T-helper 2 cell treated with Interferon-gamma antibody and Interleukin-4, amounts not matched to agents 5 μg/mL and 100 μg/mL, for 36 hours (primary cell): ENCODE data around the gene LRRC41.

Experiments
- DNase-seq: peaks from one replicate; pipeline ENCODE4 v3.0.0; 2021; ENCODE audit warnings: low spot score
- H3K27ac Mint-ChIP-seq: one replicate; pipeline ENCODE4 v1.8.0; 2021; ENCODE audit warnings: mild to moderate bottlenecking, mixed read lengths
- H3K27me3 Mint-ChIP-seq: one replicate; pipeline ENCODE4 v1.8.0; 2021; ENCODE audit warnings: low read depth, mixed read lengths
- H3K36me3 Mint-ChIP-seq: one replicate; pipeline ENCODE4 v1.8.0; 2021; ENCODE audit warnings: low read depth, mixed read lengths
- H3K4me1 Mint-ChIP-seq: one replicate; pipeline ENCODE4 v1.8.0; 2021; ENCODE audit warnings: low read depth, mixed read lengths
- H3K4me3 Mint-ChIP-seq: one replicate; pipeline ENCODE4 v1.8.0; 2022; ENCODE audit warnings: mild to moderate bottlenecking, moderate library complexity, mixed read lengths
- H3K9me3 Mint-ChIP-seq: one replicate; pipeline ENCODE4 v1.8.0; 2021; ENCODE audit warnings: mixed read lengths

LRRC41 gene

GRCh38 chr1:46285730-46286477 is 17.5 kb downstream of the LRRC41 start:
- DNase-seq: peak; percentile 14
- Mint-ChIP-seq H3K4me1 (peaks cover 20% of the 10 kb centered on the region), H3K4me3 (no peak overlapping the region), H3K9me3 (no peaks in the 10 kb centered on the region), H3K27ac (peak overlapping the region; percentile 62), H3K27me3 (no peaks in the 10 kb centered on the region), H3K36me3 (peaks cover 46% of the 10 kb centered on the region)

GRCh38 chr1:46284597-46285564 is 18.5 kb downstream of the LRRC41 start:
- no peak for DNase-seq
- peaks cover 20% of the 10 kb centered on the region for H3K4me1 Mint-ChIP-seq
- no peak overlapping the region for H3K27ac Mint-ChIP-seq
- no peak overlapping the region for H3K4me3 Mint-ChIP-seq
- no peaks in the 10 kb centered on the region for H3K27me3 Mint-ChIP-seq
- H3K9me3 Mint-ChIP-seq: no peaks in the 10 kb centered on the region
- H3K36me3 Mint-ChIP-seq: peaks cover 46% of the 10 kb centered on the region

GRCh38 chr1:46284058-46284457 is 19.4 kb downstream of the LRRC41 start:
- Mint-ChIP-seq H3K9me3 (no peaks in the 10 kb centered on the region), H3K4me1 (peaks cover 20% of the 10 kb centered on the region)
- DNase-seq: no peak

GRCh38 chr1:46281021-46281420 is 22.4 kb downstream of the LRRC41 start:
- H3K4me3 Mint-ChIP-seq: no peak overlapping the region
- no peaks in the 10 kb centered on the region for H3K9me3 Mint-ChIP-seq
- DNase-seq: no peak
- H3K36me3 Mint-ChIP-seq: peaks cover 41% of the 10 kb centered on the region
- no peaks in the 10 kb centered on the region for H3K27me3 Mint-ChIP-seq
- H3K27ac Mint-ChIP-seq: no peak overlapping the region
- H3K4me1 Mint-ChIP-seq: peaks cover 7% of the 10 kb centered on the region

More at GRCh38 chr1:46284058-46284457, 19.4 kb downstream of the LRRC41 start:
- Mint-ChIP-seq H3K27me3 (no peaks in the 10 kb centered on the region), H3K36me3 (peaks cover 41% of the 10 kb centered on the region), H3K4me3 (no peak overlapping the region), H3K27ac (no peak overlapping the region)

GRCh38 chr1:46280092-46280491 is 23.3 kb downstream of the LRRC41 start:
- no peak for DNase-seq
- Mint-ChIP-seq H3K36me3 (peaks cover 48% of the 10 kb centered on the region), H3K27ac (no peak overlapping the region), H3K4me1 (peaks cover 3% of the 10 kb centered on the region), H3K9me3 (no peaks in the 10 kb centered on the region), H3K4me3 (no peak overlapping the region), H3K27me3 (no peaks in the 10 kb centered on the region)

GRCh38 chr1:46278807-46279206 is 24.6 kb downstream of the LRRC41 start:
- H3K36me3 Mint-ChIP-seq: peaks cover 49% of the 10 kb centered on the region
- H3K27me3 Mint-ChIP-seq: no peaks in the 10 kb centered on the region
- DNase-seq: no peak
- no peak overlapping the region for H3K4me3 Mint-ChIP-seq
- no peaks in the 10 kb centered on the region for H3K4me1 Mint-ChIP-seq
- H3K9me3 Mint-ChIP-seq: no peaks in the 10 kb centered on the region
- no peak overlapping the region for H3K27ac Mint-ChIP-seq

- Mint-ChIP-seq H3K4me3 (no peak overlapping the region), H3K36me3 (peaks cover 49% of the 10 kb centered on the region), H3K9me3 (no peaks in the 10 kb centered on the region), H3K27ac (no peak overlapping the region), H3K4me1 (no peaks in the 10 kb centered on the region), H3K27me3 (no peaks in the 10 kb centered on the region)
- no peak for DNase-seq
These were observed 25.6 kb downstream of the LRRC41 start for GRCh38 chr1:46277658-46278373.

GRCh38 chr1:46275030-46275337 is 28.4 kb downstream of the LRRC41 start:
- H3K9me3 Mint-ChIP-seq: no peaks in the 10 kb centered on the region
- no peak for DNase-seq
- H3K27me3 Mint-ChIP-seq: no peaks in the 10 kb centered on the region
- peaks cover 54% of the 10 kb centered on the region for H3K36me3 Mint-ChIP-seq
- no peaks in the 10 kb centered on the region for H3K4me1 Mint-ChIP-seq
- H3K27ac Mint-ChIP-seq: no peak overlapping the region
- H3K4me3 Mint-ChIP-seq: no peak overlapping the region

GRCh38 chr1:46274225-46275029 is 29.0 kb downstream of the LRRC41 start:
- H3K27me3 Mint-ChIP-seq: no peaks in the 10 kb centered on the region
- H3K27ac Mint-ChIP-seq: no peak overlapping the region
- no peaks in the 10 kb centered on the region for H3K4me1 Mint-ChIP-seq
- no peaks in the 10 kb centered on the region for H3K9me3 Mint-ChIP-seq
- H3K36me3 Mint-ChIP-seq: peaks cover 57% of the 10 kb centered on the region
- H3K4me3 Mint-ChIP-seq: no peak overlapping the region
- DNase-seq: no peak

- H3K36me3 Mint-ChIP-seq: peaks cover 56% of the 10 kb centered on the region
- H3K9me3 Mint-ChIP-seq: no peaks in the 10 kb centered on the region
- no peak overlapping the region for H3K4me3 Mint-ChIP-seq
These were observed 34.8 kb downstream of the LRRC41 start for GRCh38 chr1:46268578-46268977.

GRCh38 chr1:46263146-46263545 is 40.3 kb downstream of the LRRC41 start:
- no peaks in the 10 kb centered on the region for H3K27me3 Mint-ChIP-seq
- H3K27ac Mint-ChIP-seq: no peak overlapping the region
- peaks cover 60% of the 10 kb centered on the region for H3K36me3 Mint-ChIP-seq
- no peak for DNase-seq
- no peaks in the 10 kb centered on the region for H3K4me1 Mint-ChIP-seq
- H3K4me3 Mint-ChIP-seq: no peak overlapping the region
- H3K9me3 Mint-ChIP-seq: no peaks in the 10 kb centered on the region

More at GRCh38 chr1:46268578-46268977, 34.8 kb downstream of the LRRC41 start:
- Mint-ChIP-seq H3K27ac (no peak overlapping the region), H3K4me1 (no peaks in the 10 kb centered on the region), H3K27me3 (no peaks in the 10 kb centered on the region)
- no peak for DNase-seq

GRCh38 chr1:46262508-46262907 is 40.9 kb downstream of the LRRC41 start:
- Mint-ChIP-seq H3K4me3 (no peak overlapping the region), H3K27me3 (no peaks in the 10 kb centered on the region), H3K27ac (no peak overlapping the region), H3K9me3 (no peaks in the 10 kb centered on the region), H3K36me3 (peaks cover 61% of the 10 kb centered on the region), H3K4me1 (no peaks in the 10 kb centered on the region)
- no peak for DNase-seq

GRCh38 chr1:46256523-46256922 is 46.9 kb downstream of the LRRC41 start:
- Mint-ChIP-seq H3K9me3 (no peaks in the 10 kb centered on the region), H3K4me3 (no peak overlapping the region), H3K4me1 (peaks cover 8% of the 10 kb centered on the region), H3K36me3 (peaks cover 55% of the 10 kb centered on the region), H3K27ac (no peak overlapping the region), H3K27me3 (no peaks in the 10 kb centered on the region)
- DNase-seq: no peak
